ENCODE measurements around the gene KCNC1.

KCNC1 gene

GRCh38 chr11:17816232-17816931, 81.8 kb downstream of the KCNC1 start:
- no peak for DNase-seq (ENCODE audit: low read depth, low spot score)

- DNase-seq (ENCODE audit: low read depth, low spot score) = no peak
Observed at GRCh38 chr11:17821648-17822400, 87.2 kb downstream of the KCNC1 start.

GRCh38 chr11:17822401-17822781, 87.8 kb downstream of the KCNC1 start:
- DNase-seq (ENCODE audit: low read depth, low spot score) = no peak

DNA sequence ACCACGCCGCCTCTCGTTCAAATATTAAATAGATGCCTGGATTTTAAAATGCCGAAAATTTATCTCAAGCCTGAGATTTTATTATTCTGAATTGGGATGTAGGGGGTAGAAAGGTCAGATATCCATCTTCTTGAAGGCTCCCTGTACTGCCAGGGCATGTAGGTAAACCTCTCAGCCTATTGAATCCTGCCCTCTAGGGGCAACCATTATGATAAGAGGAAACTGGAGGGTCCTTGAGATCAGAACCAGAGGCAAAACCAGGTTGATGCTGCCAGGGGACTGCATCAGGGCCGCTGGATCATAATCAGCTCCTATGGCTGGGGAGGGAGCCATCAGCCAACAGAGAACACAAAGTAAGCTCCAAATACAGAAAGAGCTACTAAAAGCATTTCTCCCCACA, 92.4 kb downstream of the KCNC1 start:
- no peak for DNase-seq (ENCODE audit: low read depth, low spot score)

DNA sequence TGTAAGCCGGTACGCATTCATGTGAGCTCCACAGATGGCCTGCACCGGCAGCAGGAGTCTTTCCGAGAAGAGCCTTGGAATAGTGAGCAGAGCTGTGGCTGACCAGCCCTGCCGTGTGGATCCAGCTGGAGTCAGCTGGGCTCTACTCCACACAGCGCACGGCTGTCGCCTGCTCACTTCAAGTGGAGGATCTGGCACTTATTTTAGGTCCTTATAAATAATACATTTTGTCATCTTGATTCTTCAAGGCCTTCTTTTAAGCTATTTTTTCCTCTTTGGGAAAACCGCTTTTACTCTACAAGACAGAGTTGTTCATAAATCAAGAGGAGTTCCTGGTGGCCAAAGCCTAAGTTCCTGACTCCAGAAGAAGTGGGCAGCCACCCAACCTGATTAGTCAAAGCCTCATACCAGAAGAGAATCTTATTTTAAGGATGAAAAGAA, 93.8 kb downstream of the KCNC1 start:
- DNase-seq (ENCODE audit: low read depth, low spot score) = no peak

GRCh38 chr11:17831228-17831627, 96.6 kb downstream of the KCNC1 start:
- no peak for DNase-seq (ENCODE audit: low read depth, low spot score)

DNA sequence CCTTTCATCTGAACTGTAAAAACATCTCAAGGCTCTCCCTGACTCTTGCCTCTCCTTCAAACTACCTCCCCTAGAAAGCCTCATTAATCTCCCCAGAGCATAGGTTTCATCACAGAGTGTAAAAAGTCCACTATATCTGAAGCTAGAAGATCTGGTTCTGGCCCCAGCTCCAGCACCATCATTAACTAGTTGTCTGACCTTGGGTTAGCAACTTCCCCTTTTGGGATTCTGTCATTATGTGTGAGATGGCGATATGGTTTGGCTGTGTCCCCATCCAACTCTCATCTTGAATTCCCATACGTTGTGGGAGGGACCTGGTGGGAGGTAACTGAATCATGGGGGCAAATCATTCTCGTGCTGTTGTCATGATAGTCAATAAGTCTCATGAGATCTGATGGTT, 97.3 kb downstream of the KCNC1 start:
- DNase-seq (ENCODE audit: low read depth, low spot score) = no peak

Data from astrocyte of the hippocampus (primary cell).